Naive B cell (primary cell): Measurements from ENCODE around the gene MC1R. TPM values are rescaled to one million over a fixed set of nuclear protein-coding genes. Genes with fewer than 3 reads are reported as not detected.
A peak's percentile ranks its signal among the peaks of the same experiment; 100 is the strongest.

Experiments
- ATAC-seq, 2 donors: fragments of 150-1000 bp; cut with Tn5 transposase; 2 replicates each; pipeline ENCODE4 v1.10.0; 2021; ENCODE audit warnings: low read depth in 2 of 2, mild to moderate bottlenecking in 2 of 2, moderate library complexity in 2 of 2
- DNase-seq: peaks from one replicate; pipeline ENCODE4 v3.0.0; 2022
- H3K27ac Mint-ChIP-seq, 6 donors: one replicate each; pipeline ENCODE4 v1.8.0; 2020 to 2022; ENCODE audit warnings: mild to moderate bottlenecking in 6 of 6, mixed read lengths in 6 of 6, moderate library complexity in 5 of 6, inconsistent platforms in 2 of 6
- H3K27me3 Mint-ChIP-seq, 3 donors: one replicate each; pipeline ENCODE4 v1.8.0; 2021 to 2022; ENCODE audit warnings: mixed read lengths in 3 of 3, mild to moderate bottlenecking in 1 of 3
- H3K36me3 Mint-ChIP-seq, 2 donors: one replicate each; pipeline ENCODE4 v1.8.0; 2020 to 2022; ENCODE audit warnings: mixed read lengths in 2 of 2, inconsistent platforms in 1 of 2, mild to moderate bottlenecking in 1 of 2
- H3K4me1 Mint-ChIP-seq, 3 donors: one replicate each; pipeline ENCODE4 v1.8.0; 2020 to 2022; ENCODE audit warnings: mixed read lengths in 3 of 3, inconsistent platforms in 1 of 3, mild to moderate bottlenecking in 1 of 3, moderate library complexity in 1 of 3
- H3K4me3 Mint-ChIP-seq, 8 donors: one replicate each; pipeline ENCODE4 v1.8.0; 2020 to 2022; ENCODE audit warnings: mild to moderate bottlenecking in 8 of 8, mixed read lengths in 8 of 8, moderate library complexity in 8 of 8, inconsistent platforms in 2 of 8
- H3K9me3 Mint-ChIP-seq, 7 donors: one replicate each; pipeline ENCODE4 v1.8.0; 2020 to 2022; ENCODE audit warnings: mixed read lengths in 7 of 7, mild to moderate bottlenecking in 5 of 7, inconsistent platforms in 2 of 7, moderate library complexity in 1 of 7
- polyA plus RNA-seq, 6 donors: library from polyadenylated mRNA; unstranded; fragments of 300-500 nt; fragmentation: Illumina TruSeq; gene quantifications; one replicate each; pipeline ENCODE4 v1.2.3, GENCODE V29; 2021; ENCODE audit warnings: low read depth in 6 of 6

Gene MC1R
- polyA plus RNA-seq, 6 donors from 2014 or later = 0.12 to 0.62 (median 0.48) TPM; not detected in 1

- Mint-ChIP-seq H3K36me3 (peaks cover 16 to 26% of the 10 kb centered on the region in 2 donors), H3K27ac (peak overlapping the region in 1 of 6 donors; percentile 26), H3K9me3 (no peaks in the 10 kb centered on the region), H3K4me1 (peaks cover 8 to 23% (median 20%) of the 10 kb centered on the region in 3 donors), H3K4me3 (peak overlapping the region in 1 of 8 donors; percentile 56), H3K27me3 (no peaks in the 10 kb centered on the region)
- DNase-seq (no peak), ATAC-seq (no peak)
Observed at GRCh38 chr16:89887243-89887642, 31.4 kb upstream of the MC1R start.

- no peaks in the 10 kb centered on the region for H3K9me3 Mint-ChIP-seq
- no peak overlapping the region for H3K4me3 Mint-ChIP-seq
- H3K27me3 Mint-ChIP-seq = no peaks in the 10 kb centered on the region
- no peak overlapping the region for H3K27ac Mint-ChIP-seq
- peaks cover 3 to 7% of the 10 kb centered on the region in 2 donors for H3K36me3 Mint-ChIP-seq
- ATAC-seq (no peak), DNase-seq (no peak)
- H3K4me1 Mint-ChIP-seq = peaks cover 2 to 7% (median 5%) of the 10 kb centered on the region in 3 donors
Observed at GRCh38 chr16:89890200-89890599, 28.5 kb upstream of the MC1R start.

- H3K4me1 Mint-ChIP-seq = peaks cover 2 to 5% (median 4%) of the 10 kb centered on the region in 3 donors
- no peak overlapping the region for H3K4me3 Mint-ChIP-seq
- H3K27ac Mint-ChIP-seq = peak overlapping the region in 1 of 6 donors; percentile 11
- ATAC-seq = no peak
- H3K9me3 Mint-ChIP-seq = no peaks in the 10 kb centered on the region
- H3K27me3 Mint-ChIP-seq = no peaks in the 10 kb centered on the region
- H3K36me3 Mint-ChIP-seq = peaks cover 0 to 4% of the 10 kb centered on the region in 2 donors
- DNase-seq = no peak
Observed at GRCh38 chr16:89890886-89891657, 27.6 kb upstream of the MC1R start.

DNA sequence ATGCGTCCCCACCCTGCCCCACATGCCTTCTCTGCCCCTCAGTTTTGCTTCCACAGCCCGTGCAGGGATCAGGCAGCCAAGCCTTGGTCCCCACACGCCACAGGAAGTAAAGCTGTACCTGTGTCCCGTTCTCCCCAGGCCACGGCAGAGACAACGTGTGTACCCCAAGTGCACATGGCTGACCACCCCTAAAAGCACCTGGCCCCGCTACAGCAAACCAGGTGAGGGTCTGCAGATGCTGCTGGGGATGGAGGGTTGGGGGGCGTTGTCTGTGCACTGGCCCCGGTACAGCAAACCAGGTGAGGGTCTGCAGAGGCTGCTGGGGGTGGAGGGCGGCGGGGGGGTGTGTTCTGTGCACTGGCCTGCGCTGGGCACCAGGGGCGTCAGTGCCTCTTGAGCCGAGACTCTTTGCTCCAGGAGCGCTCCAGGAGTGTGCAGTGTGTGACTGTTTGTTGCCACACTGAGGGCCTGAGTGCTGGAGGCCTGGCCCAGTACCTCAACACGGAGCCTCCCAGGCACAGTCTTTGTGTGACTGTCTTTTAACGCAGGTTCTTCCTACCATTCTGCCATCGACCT, 26.5 kb upstream of the MC1R start:
- ATAC-seq = no peak
- Mint-ChIP-seq H3K9me3 (no peaks in the 10 kb centered on the region), H3K4me1 (peaks cover 2 to 5% (median 4%) of the 10 kb centered on the region in 3 donors), H3K36me3 (peaks cover 0 to 4% of the 10 kb centered on the region in 2 donors), H3K27me3 (no peaks in the 10 kb centered on the region), H3K4me3 (no peak overlapping the region), H3K27ac (peak overlapping the region in 1 of 6 donors; percentile 60)
- no peak for DNase-seq

- Mint-ChIP-seq H3K27me3 (no peaks in the 10 kb centered on the region), H3K27ac (peak overlapping the region in 2 of 6 donors; percentile 20 to 38), H3K4me3 (no peak overlapping the region), H3K36me3 (peaks cover 0 to 4% of the 10 kb centered on the region in 2 donors), H3K9me3 (no peaks in the 10 kb centered on the region), H3K4me1 (peaks cover 0 to 5% (median 4%) of the 10 kb centered on the region in 3 donors)
- DNase-seq = no peak
- ATAC-seq = no peak
Observed at GRCh38 chr16:89892635-89893034, 26.0 kb upstream of the MC1R start.

DNA sequence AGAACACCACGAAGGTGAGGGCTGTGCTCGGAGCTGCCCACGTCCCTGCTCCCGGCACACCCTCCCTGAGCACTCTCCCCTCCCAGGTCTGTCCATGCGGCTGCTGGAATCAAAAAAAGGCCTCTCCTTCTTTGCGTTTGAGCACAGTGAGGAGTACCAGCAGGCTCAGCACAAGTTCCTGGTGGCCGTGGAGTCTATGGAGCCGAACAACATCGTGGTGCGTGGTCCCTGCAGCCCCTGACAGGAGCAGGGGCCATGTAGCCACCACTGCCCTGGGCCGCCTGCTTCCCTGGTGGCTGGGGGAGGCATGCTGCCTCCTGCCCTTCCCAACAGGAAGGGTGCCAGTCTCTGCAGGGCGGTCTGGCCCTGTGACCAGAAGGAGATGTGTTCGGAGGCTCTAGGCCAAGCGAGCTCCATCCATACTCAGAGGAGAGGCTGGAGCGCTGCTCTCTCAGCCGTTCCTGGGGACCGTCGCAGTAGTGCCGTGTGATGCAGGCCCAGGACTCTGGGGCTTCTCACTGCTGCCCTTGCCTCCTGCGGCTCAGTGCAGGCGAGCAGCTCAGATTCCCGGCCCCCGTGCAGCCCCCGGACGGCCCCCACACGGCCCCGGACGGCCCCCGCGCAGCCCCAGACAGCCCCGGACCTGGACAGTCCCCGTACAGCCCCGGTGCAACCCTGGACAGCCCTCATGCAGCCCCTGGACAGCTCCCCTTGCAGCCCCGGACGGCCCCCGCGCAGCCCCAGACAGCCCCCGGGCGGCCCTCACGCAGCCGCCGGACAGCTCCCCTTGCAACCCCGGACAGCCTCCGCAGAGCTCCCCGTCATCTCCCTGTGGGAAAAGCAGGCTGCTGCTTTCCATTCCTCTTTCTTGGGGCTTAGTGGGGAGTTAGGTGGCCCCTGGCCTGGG, 24.8 kb upstream of the MC1R start:
- ATAC-seq = peak in 1 of 2 donors; percentile 20
- peaks cover 6 to 7% of the 10 kb centered on the region in 2 donors for H3K36me3 Mint-ChIP-seq
- no peaks in the 10 kb centered on the region for H3K27me3 Mint-ChIP-seq
- peaks cover 0 to 6% (median 5%) of the 10 kb centered on the region in 3 donors for H3K4me1 Mint-ChIP-seq
- peak overlapping the region in 1 of 6 donors; percentile 18 for H3K27ac Mint-ChIP-seq
- DNase-seq = no peak
- no peaks in the 10 kb centered on the region for H3K9me3 Mint-ChIP-seq
- H3K4me3 Mint-ChIP-seq = no peak overlapping the region

DNA sequence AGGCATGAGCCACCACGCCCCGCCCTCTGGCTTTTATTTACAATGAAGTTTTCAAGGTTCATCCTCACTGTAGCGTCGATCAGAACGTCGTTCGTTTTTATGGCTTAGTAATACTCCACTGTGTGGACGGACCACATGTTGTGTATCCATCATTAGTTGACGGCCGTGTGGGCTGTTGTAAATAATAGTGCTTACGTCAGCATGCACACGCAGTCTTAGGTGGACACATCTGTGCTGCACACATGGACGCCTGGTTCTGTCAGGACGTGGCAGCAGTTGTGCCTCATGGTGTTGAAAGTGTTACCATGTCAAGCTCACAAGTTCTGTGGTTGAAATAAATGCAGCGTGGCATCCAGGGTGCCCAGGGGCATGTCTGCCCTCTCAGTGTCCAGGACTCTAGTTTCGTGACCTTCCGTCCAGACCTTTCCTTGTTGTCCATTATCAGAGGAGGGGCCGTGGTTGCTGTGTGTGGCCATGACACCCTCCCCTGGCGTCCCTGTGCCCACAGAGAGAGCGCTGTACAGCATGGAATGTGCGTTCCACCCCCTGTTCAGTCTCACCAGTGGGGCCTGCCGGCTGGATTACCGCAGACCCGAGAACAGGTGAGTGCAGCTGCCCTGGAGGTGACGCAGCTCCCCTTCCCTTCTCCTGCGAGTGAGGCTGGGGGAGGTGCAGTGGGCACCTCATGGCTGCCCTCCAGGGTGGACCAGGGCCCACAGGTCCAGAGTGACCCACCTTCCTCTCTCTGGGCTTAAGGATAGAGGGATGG, 23.0 kb upstream of the MC1R start:
- Mint-ChIP-seq H3K27me3 (no peaks in the 10 kb centered on the region), H3K27ac (no peak overlapping the region), H3K4me3 (no peak overlapping the region), H3K9me3 (no peaks in the 10 kb centered on the region), H3K36me3 (peaks cover 7 to 9% of the 10 kb centered on the region in 2 donors), H3K4me1 (peaks cover 0 to 7% (median 0%) of the 10 kb centered on the region in 3 donors)
- DNase-seq (no peak), ATAC-seq (no peak)

- DNase-seq (no peak), ATAC-seq (no peak)
- Mint-ChIP-seq H3K4me3 (no peak overlapping the region), H3K9me3 (no peaks in the 10 kb centered on the region), H3K27me3 (no peaks in the 10 kb centered on the region), H3K36me3 (peaks cover 7 to 9% of the 10 kb centered on the region in 2 donors), H3K27ac (no peak overlapping the region), H3K4me1 (peaks cover 0 to 3% (median 0%) of the 10 kb centered on the region in 3 donors)
Observed at GRCh38 chr16:89897204-89897603, 21.5 kb upstream of the MC1R start.

DNA sequence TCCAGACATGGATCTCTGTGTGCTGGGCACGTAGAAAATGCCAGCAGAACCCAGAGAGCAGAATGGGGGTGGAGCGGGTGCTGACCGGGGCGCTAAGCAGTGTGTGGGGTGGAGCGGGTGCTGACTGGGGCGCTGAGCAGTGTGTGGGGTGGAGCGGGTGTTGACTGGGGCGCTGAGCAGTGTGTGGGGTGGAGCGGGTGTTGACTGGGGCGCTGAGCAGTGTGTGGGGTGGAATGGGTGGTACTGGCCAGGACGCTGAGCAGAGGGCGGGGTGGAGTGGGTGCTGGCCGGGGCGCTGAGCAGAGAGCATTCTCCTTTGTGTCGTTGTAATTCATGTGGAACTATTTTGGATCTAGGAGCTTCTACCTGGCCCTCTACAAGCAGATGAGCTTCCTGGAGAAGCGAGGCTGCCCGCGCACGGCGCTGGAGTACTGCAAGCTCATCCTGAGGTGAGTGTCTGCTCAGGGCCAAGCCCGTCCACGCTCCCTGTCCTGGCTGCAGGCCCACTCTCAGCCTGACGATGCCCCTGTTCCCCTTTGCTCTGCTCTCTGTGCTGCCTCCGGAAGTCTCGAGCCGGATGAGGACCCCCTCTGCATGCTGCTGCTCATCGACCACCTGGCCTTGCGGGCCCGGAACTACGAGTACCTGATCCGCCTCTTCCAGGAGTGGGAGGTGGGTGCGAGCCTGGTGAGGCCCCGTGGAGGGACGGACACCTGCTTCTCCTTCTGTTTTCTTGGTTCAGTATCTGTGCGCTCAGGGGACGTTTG, 20.3 kb upstream of the MC1R start:
- Mint-ChIP-seq H3K4me3 (no peak overlapping the region), H3K4me1 (peaks cover 0 to 3% (median 0%) of the 10 kb centered on the region in 3 donors), H3K36me3 (peaks cover 7 to 9% of the 10 kb centered on the region in 2 donors), H3K27ac (peak overlapping the region in 3 of 6 donors; percentile 75 to 87 (median 79)), H3K9me3 (no peaks in the 10 kb centered on the region), H3K27me3 (no peaks in the 10 kb centered on the region)
- ATAC-seq = no peak
- no peak for DNase-seq

DNA sequence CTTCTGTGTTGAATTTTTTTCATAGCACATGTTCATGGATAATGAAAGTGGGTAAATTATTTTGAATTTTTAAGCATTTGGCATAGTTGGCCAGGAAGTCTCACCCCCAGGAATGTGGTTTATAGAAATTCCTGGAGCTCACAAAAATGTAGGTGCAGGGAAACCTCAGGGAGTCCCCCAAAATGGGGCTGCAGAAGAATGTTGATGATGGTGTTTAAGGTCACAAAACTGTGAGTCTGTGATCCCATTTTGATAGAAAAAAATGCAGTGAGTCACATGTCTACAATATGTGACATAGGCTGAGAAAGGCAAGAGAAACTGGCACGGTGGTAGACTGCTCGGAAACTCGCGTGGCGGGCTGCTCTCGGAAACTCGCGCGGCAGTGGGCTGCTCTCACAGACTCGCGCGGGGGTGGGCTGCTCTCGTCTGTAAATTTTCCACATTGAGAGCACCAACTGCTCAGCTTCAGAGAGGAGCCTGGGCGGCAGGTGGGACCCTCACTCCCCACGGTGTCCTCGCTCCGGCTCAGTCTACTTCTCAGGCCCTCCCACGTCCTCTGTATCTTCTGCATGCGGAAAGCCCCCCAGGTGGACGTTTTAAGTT, 18.7 kb upstream of the MC1R start:
- H3K4me3 Mint-ChIP-seq = no peak overlapping the region
- peaks cover 7 to 9% of the 10 kb centered on the region in 2 donors for H3K36me3 Mint-ChIP-seq
- DNase-seq (no peak), ATAC-seq (no peak)
- peaks cover 0 to 3% (median 0%) of the 10 kb centered on the region in 3 donors for H3K4me1 Mint-ChIP-seq
- H3K9me3 Mint-ChIP-seq = no peaks in the 10 kb centered on the region
- no peaks in the 10 kb centered on the region for H3K27me3 Mint-ChIP-seq
- no peak overlapping the region for H3K27ac Mint-ChIP-seq

DNA sequence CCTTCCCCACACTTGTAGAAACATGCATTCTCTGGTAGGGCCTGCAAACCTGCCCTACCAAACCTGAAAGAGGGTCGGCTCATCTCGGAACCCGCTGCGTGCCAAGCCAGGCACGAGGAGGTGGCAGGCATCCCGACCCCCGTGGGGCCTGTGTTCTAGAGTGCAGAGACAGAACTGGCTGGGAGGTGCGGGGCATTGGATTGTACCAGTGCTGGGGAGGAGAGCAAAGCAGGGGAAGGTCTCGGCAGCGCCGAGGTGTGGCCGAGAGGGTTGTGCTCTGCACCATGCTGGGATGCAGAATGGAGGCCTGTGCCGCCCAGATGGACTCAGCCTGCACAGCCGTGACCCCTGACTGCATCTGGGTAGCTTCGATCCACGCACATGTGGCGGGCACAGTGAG, 17.8 kb upstream of the MC1R start:
- H3K4me3 Mint-ChIP-seq = no peak overlapping the region
- DNase-seq (no peak), ATAC-seq (no peak)
- H3K4me1 Mint-ChIP-seq = peaks cover 0 to 3% (median 0%) of the 10 kb centered on the region in 3 donors
- H3K9me3 Mint-ChIP-seq = no peaks in the 10 kb centered on the region
- H3K27me3 Mint-ChIP-seq = no peaks in the 10 kb centered on the region
- peaks cover 7 to 9% of the 10 kb centered on the region in 2 donors for H3K36me3 Mint-ChIP-seq
- no peak overlapping the region for H3K27ac Mint-ChIP-seq

GRCh38 chr16:89902980-89903379, 15.7 kb upstream of the MC1R start:
- no peak overlapping the region for H3K4me3 Mint-ChIP-seq
- DNase-seq (no peak), ATAC-seq (no peak)
- peaks cover 7 to 9% of the 10 kb centered on the region in 2 donors for H3K36me3 Mint-ChIP-seq
- H3K4me1 Mint-ChIP-seq = peaks cover 0 to 3% (median 0%) of the 10 kb centered on the region in 3 donors
- no peaks in the 10 kb centered on the region for H3K9me3 Mint-ChIP-seq
- no peaks in the 10 kb centered on the region for H3K27me3 Mint-ChIP-seq
- H3K27ac Mint-ChIP-seq = no peak overlapping the region
